Astrocyte (in vitro differentiated cells and primary cell): ENCODE results near the gene EPHA6.

Source experiments
- EZH2 ChIP-seq: IDR thresholded peaks from 2 replicates; pipeline ENCODE4 v1.6.1; 2012; ENCODE audit warnings: mild to moderate bottlenecking, low read length, inconsistent platforms; ENCODE audit not compliant: insufficient read depth
- TF ChIP-seq, protein P1 (sequence below): IDR thresholded peaks from 2 replicates; pipeline ENCODE4 v1.5.1; 2011; ENCODE audit warnings: low read depth, mild to moderate bottlenecking, inconsistent platforms, low read length, moderate library complexity; ENCODE audit not compliant: insufficient read depth

DNA sequence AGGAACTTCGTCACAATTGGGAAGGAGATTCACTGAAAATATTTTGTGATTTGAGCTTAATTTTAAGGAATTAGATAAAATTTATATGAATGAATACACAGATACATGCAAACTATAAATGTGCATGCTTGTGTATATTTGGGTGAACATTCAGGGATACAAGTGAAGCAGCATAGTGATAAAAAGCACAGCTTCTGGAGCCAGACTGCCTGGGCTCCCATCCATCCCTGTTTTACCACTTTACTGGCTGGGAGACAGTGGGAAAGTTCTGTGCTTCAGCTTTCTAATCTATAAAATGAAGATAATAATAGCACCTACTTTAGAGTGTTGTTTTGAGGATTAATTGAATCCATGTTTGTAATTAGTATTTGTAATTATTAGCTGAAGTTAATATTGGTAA is 8.1 kb upstream of the EPHA6 start:
- TF ChIP-seq, protein P1, sequence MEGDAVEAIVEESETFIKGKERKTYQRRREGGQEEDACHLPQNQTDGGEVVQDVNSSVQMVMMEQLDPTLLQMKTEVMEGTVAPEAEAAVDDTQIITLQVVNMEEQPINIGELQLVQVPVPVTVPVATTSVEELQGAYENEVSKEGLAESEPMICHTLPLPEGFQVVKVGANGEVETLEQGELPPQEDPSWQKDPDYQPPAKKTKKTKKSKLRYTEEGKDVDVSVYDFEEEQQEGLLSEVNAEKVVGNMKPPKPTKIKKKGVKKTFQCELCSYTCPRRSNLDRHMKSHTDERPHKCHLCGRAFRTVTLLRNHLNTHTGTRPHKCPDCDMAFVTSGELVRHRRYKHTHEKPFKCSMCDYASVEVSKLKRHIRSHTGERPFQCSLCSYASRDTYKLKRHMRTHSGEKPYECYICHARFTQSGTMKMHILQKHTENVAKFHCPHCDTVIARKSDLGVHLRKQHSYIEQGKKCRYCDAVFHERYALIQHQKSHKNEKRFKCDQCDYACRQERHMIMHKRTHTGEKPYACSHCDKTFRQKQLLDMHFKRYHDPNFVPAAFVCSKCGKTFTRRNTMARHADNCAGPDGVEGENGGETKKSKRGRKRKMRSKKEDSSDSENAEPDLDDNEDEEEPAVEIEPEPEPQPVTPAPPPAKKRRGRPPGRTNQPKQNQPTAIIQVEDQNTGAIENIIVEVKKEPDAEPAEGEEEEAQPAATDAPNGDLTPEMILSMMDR, result no peak
- TF ChIP-seq EZH2, result no peak
